ENCODE data around the gene C2CD3.
A peak's percentile ranks its signal among the peaks of the same experiment; 100 is the strongest.
"Not testable (repeated sequence)": the region's sequence is repeated elsewhere in the genome, so short reads cannot be mapped to it uniquely, and the experiment has no call there.

C2CD3 gene

GRCh38 chr11:74002832-74003231, 168.0 kb downstream of the C2CD3 start:
- no peak for DNase-seq (ENCODE audit: low spot score)

- no peak for DNase-seq (ENCODE audit: low spot score)
Measured at GRCh38 chr11:74001822-74002286, 168.9 kb downstream of the C2CD3 start.

- no peak for DNase-seq (ENCODE audit: low spot score)
Measured at GRCh38 chr11:74000307-74001133, 170.3 kb downstream of the C2CD3 start.

- DNase-seq (ENCODE audit: low spot score): no peak
Measured at GRCh38 chr11:73999581-74000306, 171.1 kb downstream of the C2CD3 start.

- no peak for DNase-seq (ENCODE audit: low spot score)
Measured at GRCh38 chr11:73998846-73999575, 171.8 kb downstream of the C2CD3 start.

- no peak for DNase-seq (ENCODE audit: low spot score)
Measured at GRCh38 chr11:73997120-73997770, 173.6 kb downstream of the C2CD3 start.

GRCh38 chr11:73996161-73996747, 174.5 kb downstream of the C2CD3 start:
- no peak for DNase-seq (ENCODE audit: low spot score)

GRCh38 chr11:73995731-73996130, 175.1 kb downstream of the C2CD3 start:
- no peak for DNase-seq (ENCODE audit: low spot score)

GRCh38 chr11:73995247-73995646, 175.6 kb downstream of the C2CD3 start:
- DNase-seq (ENCODE audit: low spot score): no peak

GRCh38 chr11:73991471-73992006, 179.3 kb downstream of the C2CD3 start:
- DNase-seq (ENCODE audit: low spot score): no peak

GRCh38 chr11:73990730-73991129, 180.1 kb downstream of the C2CD3 start:
- no peak for DNase-seq (ENCODE audit: low spot score)

GRCh38 chr11:73989156-73989555, 181.6 kb downstream of the C2CD3 start:
- no peak for DNase-seq (ENCODE audit: low spot score)

- no peak for DNase-seq (ENCODE audit: low spot score)
Measured at GRCh38 chr11:73988227-73988626, 182.6 kb downstream of the C2CD3 start.

GRCh38 chr11:73985661-73986060, 185.1 kb downstream of the C2CD3 start:
- not testable (repeated sequence) for DNase-seq (ENCODE audit: low spot score)

- DNase-seq (ENCODE audit: low spot score): no peak
Measured at GRCh38 chr11:73983741-73984538, 186.9 kb downstream of the C2CD3 start.

GRCh38 chr11:73982990-73983740, 187.6 kb downstream of the C2CD3 start:
- DNase-seq (ENCODE audit: low spot score): peak; percentile 95

- peak; percentile 91 for DNase-seq (ENCODE audit: low spot score)
Measured at GRCh38 chr11:73982595-73982989, 188.2 kb downstream of the C2CD3 start, which contains the start of gene UCP2. Gene UCP2, minus strand, starts transcription at chr11:73982843. Its CDS starts 4,465 bp downstream, at chr11:73978378.

GRCh38 chr11:73981051-73981805, 189.6 kb downstream of the C2CD3 start:
- DNase-seq (ENCODE audit: low spot score): no peak
